ENCODE results near the gene NADK2. TPM values are rescaled to one million over a fixed set of nuclear protein-coding genes. Genes with fewer than 3 reads are reported as not detected.

The NADK2 gene
- total RNA-seq, 1 donor from 2014 or later: 38.1 TPM

GRCh38 chr5:36156121-36156601, 85.6 kb downstream of the NADK2 start:
- Mint-ChIP-seq H3K4me1 (ENCODE audit: low read depth) (peaks cover 22% of the 10 kb centered on the region), H3K4me3 (ENCODE audit: low read depth) (no peak overlapping the region), H3K9me3 (ENCODE audit: low read depth) (no peaks in the 10 kb centered on the region), H3K27me3 (no peaks in the 10 kb centered on the region), H3K27ac (no peak overlapping the region), H3K36me3 (ENCODE audit: insufficient read depth) (peaks cover 22% of the 10 kb centered on the region)
- TF ChIP-seq, protein P1, sequence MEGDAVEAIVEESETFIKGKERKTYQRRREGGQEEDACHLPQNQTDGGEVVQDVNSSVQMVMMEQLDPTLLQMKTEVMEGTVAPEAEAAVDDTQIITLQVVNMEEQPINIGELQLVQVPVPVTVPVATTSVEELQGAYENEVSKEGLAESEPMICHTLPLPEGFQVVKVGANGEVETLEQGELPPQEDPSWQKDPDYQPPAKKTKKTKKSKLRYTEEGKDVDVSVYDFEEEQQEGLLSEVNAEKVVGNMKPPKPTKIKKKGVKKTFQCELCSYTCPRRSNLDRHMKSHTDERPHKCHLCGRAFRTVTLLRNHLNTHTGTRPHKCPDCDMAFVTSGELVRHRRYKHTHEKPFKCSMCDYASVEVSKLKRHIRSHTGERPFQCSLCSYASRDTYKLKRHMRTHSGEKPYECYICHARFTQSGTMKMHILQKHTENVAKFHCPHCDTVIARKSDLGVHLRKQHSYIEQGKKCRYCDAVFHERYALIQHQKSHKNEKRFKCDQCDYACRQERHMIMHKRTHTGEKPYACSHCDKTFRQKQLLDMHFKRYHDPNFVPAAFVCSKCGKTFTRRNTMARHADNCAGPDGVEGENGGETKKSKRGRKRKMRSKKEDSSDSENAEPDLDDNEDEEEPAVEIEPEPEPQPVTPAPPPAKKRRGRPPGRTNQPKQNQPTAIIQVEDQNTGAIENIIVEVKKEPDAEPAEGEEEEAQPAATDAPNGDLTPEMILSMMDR (IDR thresholded peaks at IDR 0.05; ENCODE audit: unreplicated experiment): no peak
- DNase-seq (ENCODE audit: low spot score, unreplicated experiment): no peak

DNA sequence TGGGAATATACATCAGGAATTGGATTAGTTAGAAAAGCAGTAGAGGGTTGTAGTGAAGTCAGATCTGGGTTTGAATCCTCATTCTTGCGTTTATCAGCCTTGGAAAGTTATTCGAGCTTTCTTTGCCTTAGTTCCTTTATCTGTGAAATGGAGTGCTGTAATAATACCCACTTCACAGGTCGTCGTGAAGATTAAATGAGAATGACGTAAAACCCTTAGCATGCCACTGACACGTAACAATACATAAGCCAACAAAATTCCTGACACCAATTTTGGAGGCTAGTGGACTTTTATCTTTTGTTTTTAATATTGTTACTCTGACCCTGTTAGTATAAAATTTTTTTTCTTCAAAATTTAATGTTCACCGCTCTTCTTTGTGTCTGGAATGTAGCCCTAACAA, 86.4 kb downstream of the NADK2 start:
- Mint-ChIP-seq H3K27ac (peak overlapping the region; percentile 36), H3K36me3 (ENCODE audit: insufficient read depth) (peaks cover 22% of the 10 kb centered on the region), H3K27me3 (no peaks in the 10 kb centered on the region), H3K4me1 (ENCODE audit: low read depth) (peaks cover 29% of the 10 kb centered on the region), H3K9me3 (ENCODE audit: low read depth) (no peaks in the 10 kb centered on the region), H3K4me3 (ENCODE audit: low read depth) (no peak overlapping the region)
- DNase-seq (ENCODE audit: low spot score, unreplicated experiment): no peak
- TF ChIP-seq, protein P1 (IDR thresholded peaks at IDR 0.05; ENCODE audit: unreplicated experiment): no peak

DNA sequence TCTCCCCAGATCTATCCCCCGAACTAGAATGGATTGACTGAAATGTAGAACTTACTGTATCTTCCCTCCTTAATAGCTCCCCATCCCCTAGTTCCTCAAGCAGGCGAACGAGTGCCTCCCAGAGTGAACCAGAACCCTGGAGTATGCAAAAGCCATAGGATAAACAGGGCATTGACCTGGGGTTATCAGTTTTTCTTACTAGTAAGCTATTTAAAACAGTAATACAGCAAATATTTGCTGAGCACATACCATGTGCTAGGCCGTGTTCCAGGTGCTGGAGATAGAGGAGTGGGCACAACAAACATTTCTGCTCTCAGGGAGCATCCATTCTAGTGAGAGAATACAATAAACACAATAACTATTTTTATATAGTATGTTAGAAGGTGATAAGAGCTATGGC, 88.0 kb downstream of the NADK2 start:
- Mint-ChIP-seq H3K9me3 (ENCODE audit: low read depth) (no peaks in the 10 kb centered on the region), H3K4me1 (ENCODE audit: low read depth) (peaks cover 39% of the 10 kb centered on the region), H3K27ac (peak overlapping the region; percentile 33), H3K36me3 (ENCODE audit: insufficient read depth) (peaks cover 22% of the 10 kb centered on the region), H3K27me3 (no peaks in the 10 kb centered on the region), H3K4me3 (ENCODE audit: low read depth) (peak overlapping the region; percentile 54)
- TF ChIP-seq, protein P1 (IDR thresholded peaks at IDR 0.05; ENCODE audit: unreplicated experiment): no peak
- no peak for DNase-seq (ENCODE audit: low spot score, unreplicated experiment)

DNA sequence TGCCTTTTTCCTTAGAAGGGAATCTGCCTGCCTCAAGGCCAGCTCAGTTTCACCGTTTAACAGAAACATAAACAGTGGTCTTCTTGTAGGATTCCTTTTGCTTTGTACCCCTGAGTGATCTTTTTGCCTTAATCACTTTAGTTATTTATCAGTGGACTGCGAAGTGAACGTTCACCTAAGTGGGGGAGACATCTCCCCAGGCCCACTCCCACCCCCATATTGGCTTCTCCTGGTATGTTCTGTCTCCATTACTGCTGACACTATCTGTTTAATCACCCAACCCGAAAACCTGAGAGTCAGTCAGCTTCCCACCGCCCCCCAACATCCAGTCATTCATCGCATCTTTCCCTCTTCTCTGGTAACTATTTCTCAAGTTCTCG, 88.4 kb downstream of the NADK2 start:
- Mint-ChIP-seq H3K4me1 (ENCODE audit: low read depth) (peaks cover 40% of the 10 kb centered on the region), H3K27ac (peak overlapping the region; percentile 33), H3K36me3 (ENCODE audit: insufficient read depth) (peaks cover 19% of the 10 kb centered on the region), H3K4me3 (ENCODE audit: low read depth) (peak overlapping the region; percentile 54), H3K9me3 (ENCODE audit: low read depth) (no peaks in the 10 kb centered on the region), H3K27me3 (no peaks in the 10 kb centered on the region)
- DNase-seq (ENCODE audit: low spot score, unreplicated experiment): no peak
- TF ChIP-seq, protein P1 (IDR thresholded peaks at IDR 0.05; ENCODE audit: unreplicated experiment): no peak

DNA sequence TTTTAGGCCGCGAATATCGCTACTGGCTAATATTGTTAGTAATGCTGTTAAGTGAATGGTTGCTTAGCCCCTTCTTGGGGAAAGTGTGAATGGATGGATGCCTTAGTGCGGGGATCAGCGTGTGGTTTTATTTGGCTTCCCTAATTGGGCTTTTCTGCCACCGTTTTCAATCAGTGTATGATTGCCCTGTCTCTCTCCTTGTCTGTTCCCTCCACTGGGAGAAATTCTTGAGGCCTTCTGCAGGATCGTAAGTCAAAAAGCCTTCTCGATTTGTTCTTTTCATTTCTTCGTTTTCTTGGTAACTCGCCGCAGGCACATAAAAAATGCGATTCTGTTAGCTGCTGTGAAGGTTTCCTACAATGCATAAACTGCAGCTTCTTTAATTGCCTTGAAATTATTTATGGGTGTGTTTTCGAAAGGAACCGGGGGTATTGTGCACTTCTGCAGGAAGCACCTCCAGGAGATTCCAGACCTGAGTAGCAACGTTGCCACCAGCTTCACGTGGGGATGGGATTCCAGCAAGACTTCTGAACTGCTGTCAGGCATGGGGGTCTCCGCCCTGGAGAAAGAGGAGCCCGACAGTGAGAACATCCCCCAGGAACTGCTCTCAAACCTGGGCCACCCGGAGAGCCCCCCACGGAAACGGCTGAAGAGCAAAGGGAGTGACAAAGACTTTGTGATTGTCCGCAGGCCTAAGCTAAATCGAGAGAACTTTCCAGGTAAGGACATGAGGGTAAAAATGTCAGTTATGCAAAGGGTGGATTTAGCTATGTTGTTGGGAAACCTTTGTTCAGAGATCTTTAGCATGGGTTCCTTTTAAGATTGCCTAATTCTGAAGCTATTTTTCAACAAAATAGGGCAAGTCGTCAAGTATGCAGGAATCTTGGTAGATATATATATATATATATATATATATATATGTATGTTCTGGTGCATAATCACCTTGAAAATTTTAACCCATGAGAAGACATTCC, 89.1 kb downstream of the NADK2 start:
- Mint-ChIP-seq H3K4me1 (ENCODE audit: low read depth) (peaks cover 42% of the 10 kb centered on the region), H3K9me3 (ENCODE audit: low read depth) (no peaks in the 10 kb centered on the region), H3K4me3 (ENCODE audit: low read depth) (peak overlapping the region; percentile 95), H3K27ac (peak overlapping the region; percentile 97), H3K36me3 (ENCODE audit: insufficient read depth) (peaks cover 19% of the 10 kb centered on the region), H3K27me3 (no peaks in the 10 kb centered on the region)
- no peak for DNase-seq (ENCODE audit: low spot score, unreplicated experiment)
- TF ChIP-seq, protein P1 (IDR thresholded peaks at IDR 0.05; ENCODE audit: unreplicated experiment): no peak
